ENCODE measurements around the gene ACOX3.

Gene ACOX3

DNA sequence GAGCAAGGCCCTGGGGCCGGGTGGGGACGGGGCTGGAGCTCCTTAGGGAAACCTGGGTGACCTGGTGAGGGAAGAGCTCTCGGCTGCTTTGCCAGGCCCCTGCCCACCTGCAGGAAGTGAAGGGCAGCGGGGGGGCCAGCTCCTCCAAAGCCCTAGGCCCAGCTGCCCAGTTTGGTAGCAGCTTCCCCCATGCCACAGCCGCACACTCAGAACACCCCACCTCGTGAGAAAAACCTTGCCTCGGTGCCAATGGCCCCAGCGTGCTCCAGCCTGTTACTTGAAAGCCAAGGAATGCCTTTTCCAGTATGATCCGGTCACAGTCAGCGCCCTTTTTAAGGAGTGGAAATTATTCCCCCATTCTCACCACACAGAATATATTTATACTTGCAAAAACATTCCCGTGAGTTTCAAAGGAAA, 38.3 kb downstream of the ACOX3 start:
- FAIRE-seq (no peak), DNase-seq (ENCODE audit: insufficient read length, low spot score) (no peak)

GRCh38 chr4:8401665-8402064, 38.9 kb downstream of the ACOX3 start:
- DNase-seq (ENCODE audit: insufficient read length, low spot score) (no peak), FAIRE-seq (no peak)
- TF ChIP-seq CTCF (IDR thresholded peaks at IDR 0.05; ENCODE audit: insufficient read depth, missing control alignments) = no peak

More for the DNA sequence above, 38.3 kb downstream of the ACOX3 start:
- no peak for TF ChIP-seq CTCF (IDR thresholded peaks at IDR 0.05; ENCODE audit: insufficient read depth, missing control alignments)

- TF ChIP-seq CTCF (IDR thresholded peaks at IDR 0.05; ENCODE audit: insufficient read depth, missing control alignments) = no peak
- DNase-seq (ENCODE audit: insufficient read length, low spot score) (no peak), FAIRE-seq (no peak)
Observed at GRCh38 chr4:8400632-8401325, 39.7 kb downstream of the ACOX3 start.

DNA sequence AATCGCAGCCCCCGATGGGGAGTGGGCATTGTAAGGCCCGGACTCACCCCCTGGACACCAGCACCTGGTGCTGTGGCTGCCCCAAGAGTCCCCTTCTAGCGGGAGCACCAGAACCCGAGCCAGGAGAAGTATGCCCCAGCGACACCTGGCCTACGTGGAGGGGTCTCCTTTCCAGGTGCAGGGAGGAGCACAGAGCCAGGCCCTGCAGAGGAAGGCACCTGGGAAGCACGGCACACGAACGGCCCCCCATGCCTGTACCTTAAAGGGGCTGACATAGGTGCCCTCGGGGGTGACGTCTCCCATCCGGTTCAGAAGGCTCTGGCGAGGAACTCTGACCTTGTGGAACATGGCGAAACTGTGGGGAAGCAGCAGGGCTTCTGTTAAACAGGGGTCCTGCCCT, 41.2 kb downstream of the ACOX3 start:
- TF ChIP-seq CTCF (IDR thresholded peaks at IDR 0.05; ENCODE audit: insufficient read depth, missing control alignments) = no peak
- FAIRE-seq = no peak
- no peak for DNase-seq (ENCODE audit: insufficient read length, low spot score)

GRCh38 chr4:8398347-8398746, 42.2 kb downstream of the ACOX3 start:
- DNase-seq (ENCODE audit: insufficient read length, low spot score) (no peak), FAIRE-seq (no peak)
- no peak for TF ChIP-seq CTCF (IDR thresholded peaks at IDR 0.05; ENCODE audit: insufficient read depth, missing control alignments)

- DNase-seq (ENCODE audit: insufficient read length, low spot score) = no peak
- FAIRE-seq = no peak
- no peak for TF ChIP-seq CTCF (IDR thresholded peaks at IDR 0.05; ENCODE audit: insufficient read depth, missing control alignments)
Observed at GRCh38 chr4:8396762-8397406, 43.6 kb downstream of the ACOX3 start.

Data from D721Med (cell line).